ENCODE measurements around the gene ANAPC15. TPM values are rescaled to one million over a fixed set of nuclear protein-coding genes. Genes with fewer than 3 reads are reported as not detected.
A peak's percentile ranks its signal among the peaks of the same experiment; 100 is the strongest.

ANAPC15 gene
- total RNA-seq, 1 experiment from 2014 or later, result 42.8 TPM

DNA sequence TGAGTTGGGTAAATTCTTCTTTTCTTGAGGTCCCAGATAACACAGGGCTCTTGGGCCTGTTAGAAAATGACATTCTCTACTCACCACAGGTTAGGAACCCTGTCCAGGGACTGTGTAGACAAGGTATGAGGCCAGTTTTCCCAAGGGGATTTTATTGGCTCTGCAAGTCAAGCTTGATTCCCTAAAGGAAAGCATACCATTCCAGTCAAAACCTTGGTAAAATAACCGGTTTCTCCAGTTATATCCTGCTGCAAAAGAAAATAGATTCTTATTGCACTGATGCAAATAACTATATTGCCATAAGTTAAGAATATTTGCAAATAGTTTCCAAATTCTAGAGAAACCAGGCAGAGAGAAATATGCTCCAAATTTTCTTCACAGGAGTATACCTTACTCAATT lies 13.5 kb upstream of the ANAPC15 start:
- DNase-seq (ENCODE audit: low read depth), result no peak

DNA sequence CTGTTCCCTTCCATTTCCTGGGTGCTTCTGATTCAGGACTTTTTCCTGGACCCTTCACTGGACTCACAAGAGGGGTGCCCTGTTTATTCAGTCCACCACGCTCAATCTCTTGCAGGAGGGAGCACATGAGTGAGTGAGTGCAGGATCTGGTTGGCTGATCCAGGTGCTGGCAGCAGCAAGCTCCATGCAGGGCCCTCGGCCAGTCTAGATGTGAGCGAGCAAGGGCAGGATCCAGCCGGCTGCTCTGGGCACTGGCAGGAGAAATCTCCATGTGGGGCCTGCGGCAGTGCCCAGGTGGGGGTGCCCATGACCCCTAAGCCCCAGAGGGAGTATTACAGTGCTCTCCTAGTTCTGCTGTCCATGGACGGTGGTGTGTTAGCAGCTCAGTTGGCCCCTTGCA lies 11.6 kb upstream of the ANAPC15 start:
- no peak for DNase-seq (ENCODE audit: low read depth)

DNA sequence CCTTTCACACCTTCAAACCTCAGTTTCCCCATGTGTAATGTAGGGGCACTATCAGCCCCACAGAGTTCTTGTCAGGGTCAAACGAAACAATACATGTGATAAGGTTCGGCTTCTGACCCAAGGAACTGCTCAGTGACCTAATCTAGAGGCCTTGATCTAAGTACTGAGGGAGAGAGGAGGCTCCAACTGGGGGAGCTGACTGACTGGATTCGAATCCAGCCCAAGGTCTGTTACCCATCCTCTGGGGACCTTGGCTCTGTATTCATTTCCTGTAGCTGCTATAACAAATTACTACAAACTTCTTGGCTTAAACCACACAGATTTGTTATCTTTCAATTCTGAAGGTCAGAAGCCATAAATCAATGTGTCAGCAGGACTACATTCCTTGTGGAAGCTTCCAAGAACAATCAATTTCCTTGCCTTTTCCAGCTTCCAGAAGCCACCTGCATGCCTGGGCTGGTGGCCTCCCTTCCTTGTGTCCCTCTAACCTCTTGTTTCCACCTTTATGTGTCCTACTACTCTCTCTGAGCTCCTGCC lies 10.7 kb upstream of the ANAPC15 start:
- no peak for DNase-seq (ENCODE audit: low read depth)

DNA sequence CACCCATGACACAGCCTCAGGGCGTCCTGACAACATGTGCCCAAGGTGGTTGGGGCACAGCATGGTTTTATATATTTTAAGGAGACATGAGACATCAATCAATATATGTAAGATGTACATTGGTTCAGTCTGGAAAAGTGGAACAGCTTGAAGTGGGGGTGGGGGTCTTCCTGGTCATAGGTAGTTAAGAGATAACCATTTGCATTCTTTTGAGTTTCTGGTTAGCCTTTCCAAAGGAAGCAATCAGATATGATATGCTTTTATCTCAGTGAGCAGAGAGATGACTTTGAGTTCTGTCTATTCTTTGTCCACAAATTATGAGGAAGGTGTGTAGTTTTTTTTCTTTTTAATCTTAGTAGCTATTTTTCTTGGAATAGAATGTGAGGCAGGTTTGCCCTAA lies 10.1 kb upstream of the ANAPC15 start:
- DNase-seq (ENCODE audit: low read depth), result no peak

DNA sequence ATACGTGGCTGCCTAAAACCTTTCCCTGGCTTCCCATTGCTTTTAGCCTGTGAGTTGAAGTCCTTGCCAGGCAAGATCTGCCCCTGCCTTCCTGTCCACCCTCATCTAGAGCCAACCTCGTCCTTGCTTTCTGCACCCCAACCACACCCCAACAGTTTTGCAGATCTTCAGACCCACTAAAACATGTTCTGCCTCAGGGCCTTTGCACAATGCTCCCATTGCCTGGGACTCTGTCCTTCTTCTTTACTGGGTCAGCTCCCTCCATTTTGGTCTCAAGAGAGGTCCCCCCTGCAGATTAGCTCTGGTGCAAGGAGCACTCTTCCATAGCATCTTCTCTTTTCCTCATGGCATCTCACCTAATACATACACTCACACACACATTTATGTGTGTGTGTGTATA lies 8.4 kb upstream of the ANAPC15 start:
- DNase-seq (ENCODE audit: low read depth), result no peak

DNA sequence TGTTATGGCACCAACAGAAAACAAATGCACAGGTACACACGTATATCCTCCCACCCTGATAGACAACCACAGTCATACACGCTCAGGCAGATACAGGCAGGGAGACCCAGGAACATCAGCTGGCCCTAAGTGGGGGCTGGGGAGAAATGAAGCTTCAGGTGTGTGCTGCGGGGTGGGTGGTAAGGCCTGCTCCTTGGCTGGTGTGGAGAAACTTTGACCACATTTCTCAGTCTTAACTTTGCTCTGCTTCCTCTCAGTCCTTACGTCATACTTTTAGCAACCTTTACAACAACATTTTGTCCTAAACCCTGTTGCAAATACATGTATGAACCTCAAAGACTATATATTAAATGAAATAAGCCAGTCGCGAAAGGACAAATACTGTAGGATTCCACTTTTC lies 6.7 kb upstream of the ANAPC15 start:
- DNase-seq (ENCODE audit: low read depth), result no peak

DNA sequence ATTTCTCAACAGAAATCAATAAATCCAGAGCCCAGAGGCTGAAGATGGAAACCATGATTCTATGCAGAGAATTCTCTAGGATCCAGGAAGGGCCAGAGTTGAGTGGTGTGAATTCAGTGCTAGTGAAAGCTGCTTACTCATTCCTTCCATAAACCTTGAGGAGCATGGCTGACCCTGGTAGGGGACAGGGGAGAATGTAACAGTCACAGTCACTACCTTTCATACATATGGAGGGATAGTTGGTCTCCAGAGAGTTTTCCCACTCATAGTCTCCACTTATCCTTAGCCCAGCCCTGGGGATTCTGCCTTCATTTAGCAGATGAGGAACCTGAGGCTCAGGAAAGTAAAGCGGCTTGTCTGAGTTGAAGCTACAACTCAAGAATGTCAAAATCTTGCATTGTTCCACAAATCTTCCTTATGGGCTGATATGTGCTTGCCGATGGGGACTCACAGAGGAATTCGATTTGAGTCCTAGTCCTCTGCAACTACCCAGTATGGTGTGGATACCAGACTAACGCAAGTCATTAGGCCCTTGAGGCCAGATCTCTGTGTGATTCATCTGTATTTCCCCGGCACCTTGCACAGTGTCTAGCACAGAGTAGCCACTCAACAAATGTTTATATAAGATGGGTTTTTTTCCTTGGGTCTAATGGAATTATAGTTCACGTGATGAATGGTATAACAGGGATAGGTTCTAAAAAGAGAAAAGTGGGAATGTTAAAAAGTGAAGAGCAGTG lies 3.7 kb upstream of the ANAPC15 start:
- DNase-seq (ENCODE audit: low read depth), result no peak

DNA sequence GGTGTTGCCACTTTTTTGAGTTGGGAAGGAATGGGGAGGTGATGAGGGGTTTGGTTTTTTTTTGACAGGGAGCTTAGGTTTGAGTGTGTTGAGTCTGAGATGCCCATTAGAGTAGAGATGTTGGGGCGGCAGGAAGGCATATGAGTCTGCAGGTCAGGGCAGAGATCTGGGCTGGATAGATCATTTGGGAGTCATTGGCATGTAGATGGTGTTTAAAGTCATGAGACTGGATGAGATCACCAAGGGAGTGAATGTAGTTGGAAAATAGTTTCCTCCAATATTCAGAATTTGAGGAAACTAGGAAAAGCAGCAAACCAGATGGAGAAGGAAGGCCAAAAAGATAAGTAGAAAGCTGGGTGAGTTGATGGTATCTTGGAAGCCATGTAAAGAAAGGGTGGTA lies 2.1 kb upstream of the ANAPC15 start:
- no peak for DNase-seq (ENCODE audit: low read depth)

DNA sequence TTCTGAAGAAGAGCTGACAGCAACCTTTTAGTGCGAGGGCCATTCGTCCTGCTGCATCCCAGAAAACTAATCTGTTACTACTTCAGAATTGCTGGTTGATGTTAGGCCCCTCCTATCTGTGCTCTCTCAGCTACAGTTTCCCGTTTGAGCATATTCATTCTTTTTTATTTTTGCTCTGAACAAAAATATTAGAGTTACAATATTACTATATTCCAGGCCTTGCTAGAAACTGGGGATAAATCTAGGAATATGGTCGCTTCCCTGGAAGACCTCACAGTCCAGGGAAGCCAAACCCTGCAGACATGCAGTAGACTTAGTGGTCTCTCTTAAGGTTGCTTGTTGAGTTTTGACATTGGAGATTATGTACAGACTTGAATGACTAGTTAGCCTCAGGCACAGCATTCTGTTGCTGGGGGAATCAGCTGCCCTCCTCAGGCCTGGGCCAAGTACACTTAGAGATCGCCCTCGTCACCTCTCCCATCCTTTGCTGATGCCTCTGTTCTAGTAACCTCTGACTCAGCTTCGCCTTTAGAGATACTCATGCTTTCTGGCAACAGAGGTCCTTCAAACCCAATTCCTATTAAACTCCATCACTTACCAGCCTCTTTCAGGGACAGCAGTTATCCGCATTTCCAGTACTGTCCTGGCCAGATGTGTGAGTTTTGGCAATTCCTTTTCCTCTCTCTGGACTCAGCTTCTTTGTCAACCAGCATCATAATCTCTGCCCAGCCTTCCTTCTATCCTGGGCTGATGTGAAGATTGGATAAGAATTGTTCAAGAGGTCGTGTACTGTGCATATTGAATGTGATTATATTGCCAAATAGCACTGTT lies 698 bp upstream of the ANAPC15 start:
- DNase-seq (ENCODE audit: low read depth), result peak; percentile 55

DNA sequence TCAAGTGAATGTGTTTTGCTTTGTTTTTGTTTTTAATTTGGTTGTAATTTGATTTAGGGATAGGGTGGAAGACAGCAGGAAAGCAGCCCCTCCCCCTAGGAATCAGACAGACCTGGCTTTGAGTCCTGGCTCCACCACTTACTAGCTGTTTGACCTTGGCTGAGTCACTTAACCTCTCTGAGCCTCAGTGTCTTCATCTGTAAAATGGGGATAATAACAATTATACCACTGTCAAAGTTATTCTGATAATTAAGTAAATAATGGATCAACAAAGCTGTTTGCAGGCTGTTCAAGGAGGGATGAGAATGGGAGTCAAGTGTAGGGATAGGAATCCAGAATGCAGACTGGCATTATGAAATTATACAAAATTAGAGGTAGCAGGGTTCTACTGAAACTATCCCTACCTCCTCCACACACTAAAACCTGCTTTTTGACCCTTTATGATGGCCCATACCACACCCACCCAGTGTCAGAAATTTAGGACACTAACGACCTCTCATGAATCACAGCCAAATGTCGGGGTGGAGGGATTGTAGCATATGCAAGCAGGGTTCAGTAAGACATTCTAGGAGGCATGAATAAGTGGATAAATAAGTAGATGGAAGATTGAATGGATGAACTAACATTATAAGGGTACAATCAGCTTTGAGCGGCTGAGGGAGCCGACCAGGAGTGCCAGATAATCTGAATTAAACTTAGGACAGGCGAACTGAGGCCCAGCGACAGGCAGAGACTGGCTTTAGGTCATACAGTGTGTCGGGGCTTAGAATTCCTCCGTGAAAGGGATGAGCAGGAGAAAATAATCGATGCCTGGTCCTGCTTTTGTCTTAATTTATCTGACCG lies 974 bp downstream of the ANAPC15 start:
- DNase-seq (ENCODE audit: low read depth), result peak; percentile 27

DNA sequence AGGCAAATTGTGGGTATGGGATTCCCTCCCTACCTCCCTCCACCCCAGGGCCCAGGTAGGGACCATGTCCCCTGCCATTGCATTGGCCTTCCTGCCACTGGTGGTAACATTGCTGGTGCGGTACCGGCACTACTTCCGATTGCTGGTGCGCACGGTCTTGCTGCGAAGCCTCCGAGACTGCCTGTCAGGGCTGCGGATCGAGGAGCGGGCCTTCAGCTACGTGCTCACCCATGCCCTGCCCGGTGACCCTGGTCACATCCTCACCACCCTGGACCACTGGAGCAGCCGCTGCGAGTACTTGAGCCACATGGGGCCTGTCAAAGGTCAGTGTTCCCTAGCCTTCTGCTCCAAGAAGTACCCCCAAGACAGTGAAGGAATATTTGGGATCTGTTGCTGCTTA lies 6.6 kb downstream of the ANAPC15 start, which contains the start of gene TOMT:
TOMT (plus strand) TSS at position 37 of the 400 bp plus-strand sequence; CDS start at position 65, 28 bp downstream.
- DNase-seq (ENCODE audit: low read depth), result no peak

DNA sequence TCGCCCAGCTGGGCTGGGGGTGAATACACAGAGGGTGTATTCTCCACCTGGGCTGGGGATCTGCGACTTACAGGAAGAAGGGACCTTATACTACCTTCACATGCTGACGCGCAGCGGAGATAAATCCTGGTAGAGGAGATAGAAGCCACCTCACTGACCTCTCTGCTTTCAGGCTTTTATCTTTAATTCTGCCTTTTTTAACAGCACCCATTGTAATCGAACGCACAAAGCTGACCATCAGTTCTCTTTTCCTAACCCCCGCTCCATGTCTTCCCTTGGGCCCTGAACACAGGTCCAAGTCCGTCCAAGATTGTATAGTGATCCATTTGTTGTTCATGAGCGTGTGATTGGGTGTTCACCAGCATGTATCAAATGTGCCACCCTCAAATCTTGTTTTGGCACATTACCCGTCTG lies 8.7 kb downstream of the ANAPC15 start:
- no peak for DNase-seq (ENCODE audit: low read depth)

DNA sequence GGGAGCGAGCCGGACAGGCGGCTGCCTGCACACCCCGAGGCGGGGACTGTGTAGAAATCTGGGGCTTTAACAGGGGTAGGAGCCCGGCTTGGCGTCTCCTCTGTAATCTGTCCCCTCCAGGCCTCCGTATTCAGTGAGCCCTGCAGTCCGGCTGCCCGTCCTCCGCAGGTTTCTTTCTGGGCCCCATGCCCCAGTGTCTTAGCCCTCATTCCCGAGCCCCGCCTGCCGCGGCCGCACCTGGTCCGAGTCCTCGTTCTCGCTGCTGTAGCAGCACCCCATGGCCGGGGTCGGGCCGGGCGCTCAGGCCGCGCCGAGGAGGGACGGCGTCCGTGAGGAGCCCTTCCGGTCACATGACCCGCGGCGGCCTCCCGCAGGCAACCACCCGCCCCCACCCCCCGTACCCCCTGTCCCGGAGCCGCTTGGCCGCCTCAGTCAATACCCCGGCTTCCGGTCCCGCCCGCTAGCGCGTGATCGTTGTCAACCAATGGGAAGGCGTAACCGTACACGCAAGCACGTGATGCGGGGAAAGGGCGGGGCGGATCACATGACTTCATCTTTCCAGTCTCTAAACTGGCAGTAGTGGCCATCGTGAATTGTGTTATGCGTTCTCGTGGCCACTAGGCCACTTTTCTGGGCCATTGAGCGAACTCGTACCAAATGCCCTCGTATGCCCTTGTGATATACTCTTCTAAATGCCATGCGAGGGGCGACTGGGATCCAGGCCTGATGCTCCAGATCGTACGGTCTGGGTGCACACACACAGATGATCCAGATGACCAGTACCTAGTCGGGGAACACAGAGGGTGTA lies 9.3 kb downstream of the ANAPC15 start, which contains the start of gene LAMTOR1:
LAMTOR1 (minus strand) TSS at position 352 of the 808 bp plus-strand sequence; CDS start at position 279, 73 bp downstream.
- DNase-seq (ENCODE audit: low read depth), result peak; percentile 99

DNA sequence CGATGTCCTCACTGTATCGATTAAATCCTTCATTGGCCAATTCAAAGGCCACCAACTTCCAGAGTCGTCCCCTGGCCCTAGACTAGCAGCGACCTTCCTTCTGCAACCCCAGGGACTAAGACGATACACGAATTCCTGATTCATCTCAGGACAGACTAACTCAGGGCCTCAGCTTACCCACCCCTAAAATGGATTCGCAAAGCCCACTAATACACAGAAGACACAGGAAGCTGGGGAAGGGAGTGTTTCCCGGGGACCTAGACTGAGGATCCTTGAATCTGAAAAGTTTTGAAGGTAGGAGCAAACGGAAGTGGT lies 9.9 kb downstream of the ANAPC15 start:
- DNase-seq (ENCODE audit: low read depth), result no peak

DNA sequence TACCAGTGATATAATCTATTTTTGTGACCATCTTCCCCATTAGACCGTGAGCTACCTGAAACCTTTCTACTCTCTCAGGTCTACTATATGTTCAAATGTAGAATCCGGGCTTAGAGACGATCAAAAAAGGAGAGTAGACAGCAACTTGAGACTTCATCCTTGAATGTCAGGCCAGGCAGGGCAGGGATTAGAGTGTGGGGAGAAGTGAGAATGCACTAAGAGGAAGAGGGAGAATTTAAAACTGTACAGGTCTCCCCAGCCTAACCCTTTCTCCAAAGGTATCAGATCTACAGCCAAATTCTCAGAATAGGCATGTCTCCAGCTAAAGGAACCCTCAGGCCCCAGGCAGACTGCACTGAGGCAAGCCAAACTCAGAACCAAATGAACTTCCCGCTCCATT lies 10.3 kb downstream of the ANAPC15 start:
- no peak for DNase-seq (ENCODE audit: low read depth)

DNA sequence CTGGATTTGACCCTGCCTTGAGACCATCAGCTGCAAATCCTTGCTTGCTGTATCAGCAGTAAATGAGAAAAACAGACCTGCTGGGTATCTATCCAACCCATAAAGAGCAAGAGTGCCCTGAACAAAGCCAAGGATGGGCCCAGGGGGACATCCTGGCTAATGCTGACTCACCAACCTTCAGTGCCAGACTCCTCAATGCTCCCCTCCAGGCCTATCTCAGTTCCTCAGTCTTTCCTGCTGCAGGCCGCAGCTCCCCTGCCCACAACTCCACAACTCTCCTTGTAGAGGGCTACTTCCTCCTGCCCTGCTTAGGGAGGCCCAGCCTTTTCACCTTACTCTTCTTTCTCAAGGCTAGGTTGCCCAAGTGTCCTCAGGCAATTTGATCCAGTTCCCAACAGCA lies 12.0 kb downstream of the ANAPC15 start:
- DNase-seq (ENCODE audit: low read depth), result no peak

DNA sequence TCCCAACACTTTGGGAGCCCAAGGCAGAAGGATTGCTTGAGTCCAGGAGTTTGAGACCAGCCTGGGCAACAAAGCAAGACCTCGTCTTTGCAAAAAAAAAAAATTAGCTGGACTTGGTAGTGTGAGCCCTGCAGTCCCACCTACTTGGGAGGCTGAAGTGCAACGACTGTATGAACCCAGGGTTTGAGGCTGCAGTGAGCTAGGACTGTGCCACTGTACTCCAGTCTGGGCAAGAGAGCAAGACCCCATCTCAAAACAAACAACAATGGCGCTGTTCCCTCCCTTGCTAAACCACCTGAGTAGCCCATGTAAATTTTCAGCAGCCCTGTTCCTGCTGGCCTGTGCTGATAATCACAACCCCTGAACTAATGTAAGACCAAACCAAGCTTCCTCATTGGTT lies 12.5 kb downstream of the ANAPC15 start:
- DNase-seq (ENCODE audit: low read depth), result no peak

DNA sequence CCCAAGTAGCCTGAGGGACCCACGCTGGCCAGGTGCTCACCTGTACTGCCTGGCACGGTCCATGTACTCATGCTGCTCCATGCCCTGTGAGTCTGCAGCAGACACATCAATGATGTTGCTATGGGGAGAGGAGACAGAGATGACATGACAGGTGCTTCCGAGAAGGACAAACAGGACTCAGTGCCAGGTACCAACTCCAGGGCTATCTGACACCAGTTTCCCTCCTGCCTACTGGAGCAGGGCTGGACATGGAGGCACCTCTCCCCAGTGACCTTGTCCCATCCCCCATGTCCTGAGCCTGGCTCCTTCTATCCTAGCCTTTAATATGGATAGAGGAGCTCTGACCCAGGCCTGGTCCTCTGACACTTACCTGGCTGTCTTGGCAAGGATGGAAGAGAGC lies 13.8 kb downstream of the ANAPC15 start:
- DNase-seq (ENCODE audit: low read depth), result no peak

DNA sequence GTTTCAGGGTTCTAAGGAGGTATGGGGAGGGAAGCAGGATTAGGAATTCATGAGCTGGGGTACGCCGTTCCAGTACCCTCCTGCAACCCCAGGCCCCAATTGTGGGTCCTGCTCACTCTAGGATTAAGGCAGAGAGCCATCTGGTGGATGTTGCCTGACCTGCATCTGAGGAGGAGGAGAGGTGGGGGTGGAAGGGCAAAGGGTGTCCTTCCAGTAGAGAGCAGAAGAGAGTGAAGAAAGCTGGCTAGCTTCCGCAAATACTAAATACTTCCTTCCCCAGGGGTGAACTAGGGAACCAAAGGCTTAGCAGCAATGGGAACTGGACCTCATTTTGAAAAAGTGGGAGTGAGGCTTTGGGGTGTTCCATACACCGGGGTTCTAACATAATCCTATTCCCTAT lies 21.2 kb downstream of the ANAPC15 start:
- DNase-seq (ENCODE audit: low read depth), result peak; percentile 48

DNA sequence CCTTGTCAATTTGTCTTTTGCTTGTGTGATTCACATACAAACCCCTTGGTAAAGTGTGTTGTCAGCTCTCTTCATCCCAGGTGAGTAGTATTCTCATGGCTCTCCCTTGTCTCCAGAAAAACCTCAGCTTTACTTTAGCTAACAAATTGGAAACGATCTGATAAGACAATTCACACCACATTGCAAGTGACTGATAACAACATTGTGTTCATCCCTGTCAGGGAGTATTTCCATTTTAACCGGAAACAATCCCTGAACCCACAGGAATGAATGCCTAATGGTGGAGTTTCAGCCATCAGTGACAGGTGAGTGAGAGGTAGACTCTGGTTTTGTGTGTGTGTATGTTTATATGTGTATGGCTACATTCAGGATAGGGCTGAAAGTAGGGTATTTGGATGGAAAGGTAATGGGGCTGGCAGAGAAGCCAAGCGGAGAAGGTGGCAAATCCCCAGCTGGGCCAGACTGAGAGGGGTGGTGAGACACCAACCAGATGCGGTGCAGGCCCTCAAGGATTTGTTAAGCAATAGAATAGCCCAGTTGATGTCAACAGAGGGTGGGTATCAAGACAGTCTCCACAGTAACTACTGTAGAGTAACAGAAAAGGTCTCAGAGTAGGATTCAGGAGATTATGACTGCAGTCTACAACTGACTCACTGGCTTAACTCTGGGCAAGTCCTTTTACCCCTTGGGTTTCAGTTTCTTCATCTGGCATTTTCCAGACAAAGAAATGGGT lies 24.3 kb downstream of the ANAPC15 start:
- no peak for DNase-seq (ENCODE audit: low read depth)
